ENCODE measurements around the gene CELF1. TPM values are rescaled to one million over a fixed set of nuclear protein-coding genes. Genes with fewer than 3 reads are reported as not detected.

The CELF1 gene
- polyA plus RNA-seq, 1 donor (not counting 4 experiments of a cell fraction or from before 2014, with no cell fraction given): 110 TPM

DNA sequence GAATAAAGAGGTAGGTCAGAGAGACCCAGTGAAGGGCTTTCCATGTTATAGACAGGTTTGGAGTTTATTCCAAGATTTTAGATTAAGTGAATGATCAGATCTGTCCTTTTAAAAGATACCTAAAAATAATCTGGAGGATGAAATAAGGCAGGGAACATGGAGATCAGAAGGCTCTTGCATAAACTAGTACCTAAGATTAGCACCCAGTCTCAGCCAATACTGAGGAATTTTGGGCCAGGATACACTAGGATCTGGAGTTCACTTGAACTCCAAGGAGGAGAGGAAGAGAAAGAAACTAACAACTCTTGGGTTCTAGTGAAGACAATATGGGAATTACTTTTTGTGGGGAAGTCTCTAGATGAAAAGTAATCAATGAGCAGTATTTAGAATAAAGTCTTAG, 56.1 kb downstream of the CELF1 start:
- Histone ChIP-seq H3K36me3 (ENCODE audit: control insufficient read depth in 2 of 2, extremely low read depth in 1 of 2, insufficient read depth in 2 of 2, low read length in 2 of 2) (peaks cover 20 to 44% of the 10 kb centered on the region in 2 experiments), H3K9me3 (ENCODE audit: control insufficient read depth, low read depth, low read length) (no peaks in the 10 kb centered on the region), H3K9me1 (ENCODE audit: control insufficient read depth, extremely low read depth, insufficient read depth, low read length) (no peaks in the 10 kb centered on the region), H3K4me2 (ENCODE audit: control insufficient read depth, extremely low read depth, insufficient read depth, low read depth, low read length) (no peak overlapping the region), H2AFZ (ENCODE audit: control insufficient read depth, low read length) (no peak overlapping the region), H4K20me1 (ENCODE audit: control insufficient read depth, extremely low read depth, insufficient read depth, low read length) (peaks cover 8% of the 10 kb centered on the region), H3K27me3 (ENCODE audit: control insufficient read depth, extremely low read depth, insufficient read depth, low read length) (no peaks in the 10 kb centered on the region), H3K79me2 (ENCODE audit: control insufficient read depth, insufficient read depth, low read length) (peaks cover 98% of the 10 kb centered on the region), H3K27ac (ENCODE audit: control insufficient read depth, insufficient read depth, low read length) (no peak overlapping the region), H3K9ac (ENCODE audit: control insufficient read depth, extremely low read depth, insufficient read depth, low read length) (no peak overlapping the region), H3K4me3 (ENCODE audit: control insufficient read depth in 2 of 3, extremely low read depth in 1 of 3, insufficient read depth in 2 of 3, low read depth in 1 of 3, low read length in 3 of 3) (no peak overlapping the region), H3K4me1 (ENCODE audit: control insufficient read depth, extremely low read depth, insufficient read depth, low read length) (peaks cover 2% of the 10 kb centered on the region)
- no peak for DNase-seq (ENCODE audit: low read depth, low spot score)
- FAIRE-seq: no peak
- TF ChIP-seq EZH2 (IDR thresholded peaks at IDR 0.05; ENCODE audit: low read length): no peak
- TF ChIP-seq, protein P1, sequence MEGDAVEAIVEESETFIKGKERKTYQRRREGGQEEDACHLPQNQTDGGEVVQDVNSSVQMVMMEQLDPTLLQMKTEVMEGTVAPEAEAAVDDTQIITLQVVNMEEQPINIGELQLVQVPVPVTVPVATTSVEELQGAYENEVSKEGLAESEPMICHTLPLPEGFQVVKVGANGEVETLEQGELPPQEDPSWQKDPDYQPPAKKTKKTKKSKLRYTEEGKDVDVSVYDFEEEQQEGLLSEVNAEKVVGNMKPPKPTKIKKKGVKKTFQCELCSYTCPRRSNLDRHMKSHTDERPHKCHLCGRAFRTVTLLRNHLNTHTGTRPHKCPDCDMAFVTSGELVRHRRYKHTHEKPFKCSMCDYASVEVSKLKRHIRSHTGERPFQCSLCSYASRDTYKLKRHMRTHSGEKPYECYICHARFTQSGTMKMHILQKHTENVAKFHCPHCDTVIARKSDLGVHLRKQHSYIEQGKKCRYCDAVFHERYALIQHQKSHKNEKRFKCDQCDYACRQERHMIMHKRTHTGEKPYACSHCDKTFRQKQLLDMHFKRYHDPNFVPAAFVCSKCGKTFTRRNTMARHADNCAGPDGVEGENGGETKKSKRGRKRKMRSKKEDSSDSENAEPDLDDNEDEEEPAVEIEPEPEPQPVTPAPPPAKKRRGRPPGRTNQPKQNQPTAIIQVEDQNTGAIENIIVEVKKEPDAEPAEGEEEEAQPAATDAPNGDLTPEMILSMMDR (optimal IDR thresholded peaks at IDR 0.05 in 1 of 3, IDR thresholded peaks at IDR 0.05 in 1 of 3, conservative IDR thresholded peaks at IDR 0.05 in 1 of 3; ENCODE audit: extremely low read depth in 1 of 3, insufficient read depth in 2 of 3, low read length in 3 of 3): no peak
- dilution Hi-C loops (cut with MboI; ENCODE audit: extremely low pct_ligation_motif_present, low sequenced_read_pairs): no loop called here

DNA sequence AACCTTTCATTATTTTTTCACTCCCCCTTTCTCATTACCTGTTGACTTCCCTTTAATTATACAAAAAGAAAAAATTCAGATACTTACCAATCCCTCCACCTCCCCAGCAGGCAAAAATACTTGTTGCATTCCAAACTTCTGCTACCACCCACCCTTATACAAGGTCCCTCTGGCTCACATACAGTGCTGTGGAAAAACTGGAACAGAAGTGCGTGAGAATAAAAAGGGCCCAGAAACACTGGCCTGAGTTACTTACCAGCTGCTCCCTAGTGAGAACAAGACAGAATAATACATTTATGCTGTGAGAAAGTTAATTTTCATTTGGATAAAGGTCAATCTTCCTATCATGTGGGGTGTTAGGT, 57.1 kb downstream of the CELF1 start:
- H3K27ac ChIP-seq (ENCODE audit: control insufficient read depth, insufficient read depth, low read length): peak overlapping the region; percentile 59
- FAIRE-seq: no peak
- dilution Hi-C loops (cut with MboI; ENCODE audit: extremely low pct_ligation_motif_present, low sequenced_read_pairs): no loop called here

More for the DNA sequence above, 57.1 kb downstream of the CELF1 start:
- no peak for TF ChIP-seq EZH2 (IDR thresholded peaks at IDR 0.05; ENCODE audit: low read length)
- TF ChIP-seq, protein P1 (optimal IDR thresholded peaks at IDR 0.05 in 1 of 3, IDR thresholded peaks at IDR 0.05 in 1 of 3, conservative IDR thresholded peaks at IDR 0.05 in 1 of 3; ENCODE audit: extremely low read depth in 1 of 3, insufficient read depth in 2 of 3, low read length in 3 of 3): no peak
- Histone ChIP-seq H3K4me3 (ENCODE audit: control insufficient read depth in 2 of 3, extremely low read depth in 1 of 3, insufficient read depth in 2 of 3, low read depth in 1 of 3, low read length in 3 of 3) (no peak overlapping the region), H3K9me1 (ENCODE audit: control insufficient read depth, extremely low read depth, insufficient read depth, low read length) (no peaks in the 10 kb centered on the region), H3K9me3 (ENCODE audit: control insufficient read depth, low read depth, low read length) (no peaks in the 10 kb centered on the region), H3K27me3 (ENCODE audit: control insufficient read depth, extremely low read depth, insufficient read depth, low read length) (no peaks in the 10 kb centered on the region), H3K79me2 (ENCODE audit: control insufficient read depth, insufficient read depth, low read length) (peaks cover 97% of the 10 kb centered on the region), H4K20me1 (ENCODE audit: control insufficient read depth, extremely low read depth, insufficient read depth, low read length) (peaks cover 8% of the 10 kb centered on the region), H3K9ac (ENCODE audit: control insufficient read depth, extremely low read depth, insufficient read depth, low read length) (no peak overlapping the region), H2AFZ (ENCODE audit: control insufficient read depth, low read length) (no peak overlapping the region), H3K4me2 (ENCODE audit: control insufficient read depth, extremely low read depth, insufficient read depth, low read depth, low read length) (no peak overlapping the region), H3K36me3 (ENCODE audit: control insufficient read depth in 2 of 2, extremely low read depth in 1 of 2, insufficient read depth in 2 of 2, low read length in 2 of 2) (peaks cover 16 to 40% of the 10 kb centered on the region in 2 experiments), H3K4me1 (ENCODE audit: control insufficient read depth, extremely low read depth, insufficient read depth, low read length) (peaks cover 2% of the 10 kb centered on the region)
- DNase-seq (ENCODE audit: low read depth, low spot score): no peak

Data from keratinocyte (primary cell).